22Rv1 (cell line): Measurements from ENCODE around the gene MND1.

Source experiments
- CTCF ChIP-seq: fragments of 450-650 bp; IDR thresholded peaks from 2 replicates; pipeline ENCODE4 v1.5.1; 2017; ENCODE audit warnings: mild to moderate bottlenecking
- ZFX ChIP-seq: fragments of 450-650 bp; IDR thresholded peaks from 2 replicates; pipeline ENCODE4 v1.6.1; 2017; ENCODE audit warnings: antibody characterized with exemption, borderline replicate concordance

GRCh38 chr4:153341575-153342090 lies 2.9 kb upstream of the MND1 start:
- no peak for TF ChIP-seq CTCF
- TF ChIP-seq ZFX, result no peak
